Keratinocyte (primary cell): ENCODE results near the gene SYDE2. TPM values are rescaled to one million over a fixed set of nuclear protein-coding genes. Genes with fewer than 3 reads are reported as not detected.

Experiments
- DNase-seq: peaks from one replicate; pipeline ENCODE4 v3.0.0-alpha.2; 2011; ENCODE audit warnings: low read depth, missing footprints, low spot score
- FAIRE-seq: peaks from 2 replicates; lab custom pipeline; 2011; peaks lifted over from hg19 to GRCh38; lab: Jason Lieb, UNC
- H2AFZ ChIP-seq: 2 replicates; pipeline ENCODE4 v1.6.0; 2012; ENCODE audit warnings: low read length, control low read depth, inconsistent platforms; ENCODE audit not compliant: control insufficient read depth
- H3K27ac ChIP-seq: 2 replicates; pipeline ENCODE4 v1.5.1; 2011; ENCODE audit warnings: low read length; ENCODE audit not compliant: control insufficient read depth, insufficient read depth
- H3K27me3 ChIP-seq: 3 replicates; pipeline ENCODE4 v1.6.0; 2011; ENCODE audit warnings: low read length; ENCODE audit not compliant: control insufficient read depth, insufficient read depth; ENCODE audit errors: extremely low read depth
- H3K36me3 ChIP-seq, 2 experiments: 2 replicates in 1 of 2; 3 replicates in 1 of 2; pipeline ENCODE4 v1.5.1; 2011; ENCODE audit warnings: low read length in 2 of 2, mild to moderate bottlenecking in 1 of 2; ENCODE audit not compliant: control insufficient read depth in 2 of 2, insufficient read depth in 2 of 2; ENCODE audit errors: extremely low read depth in 1 of 2
- H3K4me1 ChIP-seq: 3 replicates; pipeline ENCODE4 v1.5.1; 2011; ENCODE audit warnings: low read length; ENCODE audit not compliant: control insufficient read depth, insufficient read depth; ENCODE audit errors: extremely low read depth
- H3K4me2 ChIP-seq: 3 replicates; pipeline ENCODE4 v1.6.0; 2011; ENCODE audit warnings: low read depth, low read length; ENCODE audit not compliant: control insufficient read depth, insufficient read depth; ENCODE audit errors: extremely low read depth
- H3K4me3 ChIP-seq, 3 experiments: fragments of 200-600 bp in 1 of 3; sonication (generic) in 1 of 3; 2 replicates in 2 of 3; 3 replicates in 1 of 3; pipeline ENCODE4 v1.5.1; 2011 to 2016; ENCODE audit warnings: low read length in 3 of 3, mild to moderate bottlenecking in 3 of 3, control low read depth in 2 of 3, inconsistent platforms in 1 of 3, low read depth in 1 of 3, mixed read lengths in 1 of 3, mixed run types in 1 of 3, moderate library complexity in 1 of 3; ENCODE audit not compliant: control insufficient read depth in 2 of 3, insufficient read depth in 2 of 3; ENCODE audit errors: extremely low read depth in 1 of 3
- H3K79me2 ChIP-seq: 2 replicates; pipeline ENCODE4 v1.6.0; 2012; ENCODE audit warnings: low read length; ENCODE audit not compliant: control insufficient read depth, insufficient read depth
- H3K9ac ChIP-seq: 3 replicates; pipeline ENCODE4 v1.6.0; 2011; ENCODE audit warnings: low read length; ENCODE audit not compliant: control insufficient read depth, insufficient read depth; ENCODE audit errors: extremely low read depth
- H3K9me1 ChIP-seq: 3 replicates; pipeline ENCODE4 v1.6.0; 2011; ENCODE audit warnings: low read length; ENCODE audit not compliant: control insufficient read depth, insufficient read depth; ENCODE audit errors: extremely low read depth
- H3K9me3 ChIP-seq: 2 replicates; pipeline ENCODE4 v1.5.1; 2012; ENCODE audit warnings: low read depth, low read length; ENCODE audit not compliant: control insufficient read depth
- H4K20me1 ChIP-seq: 3 replicates; pipeline ENCODE4 v1.6.0; 2011; ENCODE audit warnings: low read length; ENCODE audit not compliant: control insufficient read depth, insufficient read depth; ENCODE audit errors: extremely low read depth
- CTCF ChIP-seq, 3 experiments: IDR thresholded peaks in 1 of 3; conservative IDR thresholded peaks in 1 of 3; optimal IDR thresholded peaks in 1 of 3; 2 replicates in 2 of 3; 3 replicates in 1 of 3; pipeline versions ENCODE3 to v1.5.1; 2011; ENCODE audit warnings: low read length in 3 of 3, mild to moderate bottlenecking in 3 of 3, moderate library complexity in 2 of 3, control low read depth in 1 of 3, inconsistent platforms in 1 of 3; ENCODE audit not compliant: insufficient read depth in 2 of 3; ENCODE audit errors: extremely low read depth in 1 of 3
- EZH2 ChIP-seq: IDR thresholded peaks from one replicate; pipeline ENCODE4 v1.6.1; 2012; ENCODE audit warnings: inconsistent platforms, mild to moderate bottlenecking, low read length, moderate library complexity
- dilution Hi-C: fragments of 300-500 bp; cut with MboI; formaldehyde crosslinking; loops from one replicate; pipeline ENCODE4 v1.7.0; 2020; ENCODE audit warnings: low sequenced_read_pairs; ENCODE audit not compliant: extremely low pct_ligation_motif_present
- polyA plus RNA-seq, 5 experiments: library from polyadenylated mRNA; depleted of rRNA in 3 of 5; stranded (reverse) in 3 of 5; stranded (forward) in 1 of 5; unstranded in 1 of 5; fragments of >200 nt; gene quantifications; 1 replicate in 1 of 5; 2 replicates in 3 of 5; 3 replicates in 1 of 5; pipeline versions ENCODE4 v1.2.1 to v1.2.3, GENCODE V29; 2011 to 2012; ENCODE audit warnings: missing spikeins in 2 of 5, low read depth in 1 of 5, low replicate concordance in 1 of 5

Gene SYDE2
- polyA plus RNA-seq, 1 donor (not counting 4 experiments of a cell fraction or from before 2014, with no cell fraction given) = 1.7 TPM

- Histone ChIP-seq H4K20me1 (no peaks in the 10 kb centered on the region), H3K27ac (no peak overlapping the region), H2AFZ (peak overlapping the region; percentile 31), H3K4me1 (peaks cover 18% of the 10 kb centered on the region), H3K79me2 (no peaks in the 10 kb centered on the region), H3K27me3 (no peaks in the 10 kb centered on the region), H3K9me3 (no peaks in the 10 kb centered on the region), H3K4me3 (no peak overlapping the region), H3K9me1 (no peaks in the 10 kb centered on the region), H3K4me2 (peak overlapping the region; percentile 16), H3K9ac (no peak overlapping the region), H3K36me3 (no peaks in the 10 kb centered on the region)
- FAIRE-seq (peak; percentile 32), DNase-seq (no peak)
- dilution Hi-C loops = no loop called here
- no peak for TF ChIP-seq CTCF (optimal IDR thresholded peaks at IDR 0.05 in 1 of 3, IDR thresholded peaks at IDR 0.05 in 1 of 3, conservative IDR thresholded peaks at IDR 0.05 in 1 of 3; ENCODE audit: extremely low read depth in 1 of 3, insufficient read depth in 2 of 3, low read length in 3 of 3)
- TF ChIP-seq EZH2 = no peak
Measured at GRCh38 chr1:85225624-85226380, 25.0 kb upstream of the SYDE2 start.

GRCh38 chr1:85224734-85225623, 24.2 kb upstream of the SYDE2 start:
- no peak for TF ChIP-seq EZH2
- no peak for TF ChIP-seq CTCF (optimal IDR thresholded peaks at IDR 0.05 in 1 of 3, IDR thresholded peaks at IDR 0.05 in 1 of 3, conservative IDR thresholded peaks at IDR 0.05 in 1 of 3; ENCODE audit: extremely low read depth in 1 of 3, insufficient read depth in 2 of 3, low read length in 3 of 3)
- Histone ChIP-seq H3K9me1 (no peaks in the 10 kb centered on the region), H3K4me1 (peaks cover 18% of the 10 kb centered on the region), H3K27me3 (no peaks in the 10 kb centered on the region), H3K4me2 (peak overlapping the region; percentile 16), H3K79me2 (no peaks in the 10 kb centered on the region), H3K4me3 (no peak overlapping the region), H3K36me3 (no peaks in the 10 kb centered on the region), H4K20me1 (no peaks in the 10 kb centered on the region), H3K9ac (no peak overlapping the region), H2AFZ (no peak overlapping the region), H3K9me3 (no peaks in the 10 kb centered on the region), H3K27ac (no peak overlapping the region)
- peak; percentile 71 for FAIRE-seq
- DNase-seq = no peak
- dilution Hi-C loops = no loop called here
